NCI-H460 (cell line): ENCODE data around the gene LYST. TPM values are rescaled to one million over a fixed set of nuclear protein-coding genes. Genes with fewer than 3 reads are reported as not detected.
"Not testable (repeated sequence)": the region's sequence is repeated elsewhere in the genome, so short reads cannot be mapped to it uniquely, and the experiment has no call there.

ENCODE experiments used
- DNase-seq: peaks from one replicate; pipeline ENCODE4 v3.0.0-alpha.2; 2016; ENCODE audit warnings: low read depth; ENCODE audit errors: extremely low read depth
- total RNA-seq: library from RNA; depleted of rRNA; stranded (reverse); fragments of >200 nt; shearing (Covaris generic); gene quantifications from 2 replicates; pipeline ENCODE4 v1.2.3, GENCODE V29; 2014

LYST gene
- total RNA-seq, 1 experiment from 2014 or later: 8.7 TPM

DNA sequence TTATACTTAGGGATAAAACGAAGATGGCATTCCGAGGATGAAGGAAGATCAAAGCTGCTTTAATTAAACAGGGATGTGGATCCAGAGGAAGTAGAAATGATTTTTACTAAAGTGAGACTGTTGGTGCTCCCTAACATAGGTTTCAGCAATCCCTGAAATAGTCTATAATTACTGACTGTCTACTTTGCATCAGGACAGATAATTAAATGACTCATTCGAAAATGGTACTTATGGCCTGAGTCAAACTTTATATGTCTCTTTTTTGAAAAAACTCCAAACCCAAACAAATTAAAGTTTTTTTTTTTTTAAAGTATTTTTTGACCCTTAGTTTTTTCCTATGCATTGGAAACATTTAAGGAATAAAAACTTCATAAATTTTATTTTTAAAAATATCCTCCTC, 90.3 kb downstream of the LYST start:
- no peak for DNase-seq

- no peak for DNase-seq
Observed at GRCh38 chr1:235775246-235775860, 91.4 kb downstream of the LYST start.

DNA sequence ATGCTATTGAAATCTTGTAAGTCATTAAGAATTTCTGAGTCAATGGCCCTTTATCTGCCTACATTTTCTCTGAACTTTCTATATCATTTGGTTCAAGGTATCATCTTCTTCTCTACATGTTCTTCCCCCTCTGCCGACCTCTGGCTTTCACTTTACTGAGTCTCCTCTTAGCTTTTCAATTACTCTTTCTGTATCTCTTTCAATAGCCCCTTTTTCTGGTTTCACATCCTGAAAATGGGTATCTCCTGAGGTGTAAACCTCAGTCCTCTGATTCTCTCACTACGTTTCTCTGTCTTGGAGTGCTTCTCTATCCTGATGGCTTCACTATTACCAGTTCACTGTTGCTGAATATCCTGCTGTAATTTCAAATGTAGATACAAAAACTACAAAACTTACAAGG, 98.9 kb downstream of the LYST start:
- DNase-seq: no peak

- DNase-seq: no peak
Observed at GRCh38 chr1:235766794-235767285, 99.9 kb downstream of the LYST start.

GRCh38 chr1:235763962-235764361, 102.7 kb downstream of the LYST start:
- DNase-seq: no peak

GRCh38 chr1:235759336-235759735, 107.4 kb downstream of the LYST start:
- DNase-seq: no peak

- DNase-seq: no peak
Observed at GRCh38 chr1:235758931-235759330, 107.8 kb downstream of the LYST start.

- DNase-seq: no peak
Observed at GRCh38 chr1:235757587-235758096, 109.1 kb downstream of the LYST start.

GRCh38 chr1:235754186-235754585, 112.5 kb downstream of the LYST start:
- DNase-seq: not testable (repeated sequence)

GRCh38 chr1:235749755-235750300, 116.9 kb downstream of the LYST start:
- no peak for DNase-seq

GRCh38 chr1:235748747-235749146, 118.0 kb downstream of the LYST start:
- DNase-seq: no peak

DNA sequence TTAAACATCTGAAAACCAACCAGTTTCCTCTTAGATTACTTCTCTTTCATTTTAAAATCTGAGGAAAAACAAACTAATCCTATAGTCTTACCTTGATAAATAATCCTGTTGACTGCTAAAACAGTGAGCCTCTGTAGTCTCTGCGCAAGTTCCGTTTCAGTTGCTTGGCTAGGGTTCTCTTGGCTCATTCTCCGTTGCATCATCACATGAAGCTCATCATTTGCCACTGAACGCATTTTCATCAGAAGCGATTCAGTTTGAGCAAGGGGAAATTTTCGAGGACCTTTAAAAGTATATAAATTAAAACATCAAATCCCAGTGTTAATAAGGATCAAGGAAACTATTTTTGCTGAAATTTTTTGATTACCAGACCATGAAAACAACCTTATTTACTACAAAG, 120.5 kb downstream of the LYST start:
- DNase-seq: no peak

GRCh38 chr1:235745503-235746136, 121.1 kb downstream of the LYST start:
- no peak for DNase-seq

- no peak for DNase-seq
Observed at GRCh38 chr1:235742914-235743599, 123.6 kb downstream of the LYST start.

GRCh38 chr1:235741294-235741693, 125.4 kb downstream of the LYST start:
- DNase-seq: no peak

- DNase-seq: no peak
Observed at GRCh38 chr1:235739631-235740030, 127.1 kb downstream of the LYST start.

- DNase-seq: no peak
Observed at GRCh38 chr1:235739124-235739523, 127.6 kb downstream of the LYST start.

DNA sequence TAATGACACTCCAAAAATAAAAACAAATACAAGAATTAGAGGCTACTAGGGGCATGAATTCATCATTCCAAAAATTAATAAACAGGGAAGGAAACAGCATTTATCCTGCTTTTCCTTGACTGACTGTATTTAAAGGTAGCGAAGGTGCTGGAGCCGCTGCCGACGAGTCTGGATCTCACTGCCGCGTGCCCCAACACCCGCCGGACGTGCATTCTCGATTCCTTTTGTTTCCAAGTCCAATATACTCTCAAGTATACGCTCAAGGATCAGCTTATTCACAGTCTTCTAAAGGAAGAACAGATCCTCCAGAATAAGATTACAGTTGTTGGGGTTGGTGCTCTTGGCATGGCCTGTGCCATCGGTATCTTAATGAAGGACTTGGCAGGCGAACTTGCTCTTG, 129.0 kb downstream of the LYST start:
- no peak for DNase-seq

GRCh38 chr1:235736263-235736662, 130.4 kb downstream of the LYST start:
- DNase-seq: no peak

GRCh38 chr1:235735621-235736020, 131.1 kb downstream of the LYST start:
- no peak for DNase-seq

- DNase-seq: no peak
Observed at GRCh38 chr1:235734335-235734734, 132.4 kb downstream of the LYST start.
